Fibroblast of the conjunctiva (primary cell): ENCODE data around the gene HES6.
"Not testable (repeated sequence)": the region's sequence is repeated elsewhere in the genome, so short reads cannot be mapped to it uniquely, and the experiment has no call there.

Experiments used
- DNase-seq: peaks from one replicate; pipeline ENCODE4 v3.0.0-alpha.2; 2010; ENCODE audit warnings: low read depth

HES6 gene

DNA sequence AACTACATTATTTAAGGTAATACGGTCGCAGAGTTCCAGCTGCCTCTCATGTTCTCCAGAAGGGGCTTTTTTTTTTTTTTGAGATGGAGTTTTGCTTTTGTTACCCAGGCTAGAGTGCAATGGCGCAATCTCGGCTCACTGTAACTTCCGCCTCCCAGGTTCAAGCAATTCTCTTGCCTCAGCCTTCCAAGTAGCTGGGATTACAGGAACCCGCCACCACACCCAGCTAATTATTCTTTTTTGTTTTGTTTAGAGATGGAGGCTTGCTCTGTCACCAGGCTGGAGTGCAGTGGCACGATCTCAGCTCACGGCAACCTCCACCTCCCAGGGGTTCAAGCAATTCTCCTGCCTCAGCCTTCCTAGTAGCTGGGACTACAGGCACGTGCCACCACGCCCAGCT lies 33.6 kb upstream of the HES6 start:
- not testable (repeated sequence) for DNase-seq

DNA sequence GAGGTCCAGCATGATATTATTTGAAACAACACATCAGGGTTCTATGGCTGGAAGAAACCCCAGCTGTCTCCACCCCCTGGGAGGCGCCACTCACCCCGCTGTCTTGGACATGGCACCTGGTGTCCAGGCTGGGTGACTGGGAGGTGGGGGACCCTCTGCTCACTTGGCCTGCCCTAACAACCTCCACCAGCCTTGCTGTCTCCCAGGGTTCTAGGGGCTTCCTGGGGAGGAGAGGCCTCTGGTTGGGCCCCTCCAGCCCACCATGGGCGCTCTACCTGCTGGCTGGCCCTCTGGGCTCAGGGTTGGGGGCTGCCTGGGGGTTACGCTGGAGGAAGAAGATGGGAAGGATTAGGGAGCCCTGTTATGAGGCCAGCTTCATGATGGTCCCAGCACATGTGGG lies 32.3 kb upstream of the HES6 start:
- DNase-seq = no peak

DNA sequence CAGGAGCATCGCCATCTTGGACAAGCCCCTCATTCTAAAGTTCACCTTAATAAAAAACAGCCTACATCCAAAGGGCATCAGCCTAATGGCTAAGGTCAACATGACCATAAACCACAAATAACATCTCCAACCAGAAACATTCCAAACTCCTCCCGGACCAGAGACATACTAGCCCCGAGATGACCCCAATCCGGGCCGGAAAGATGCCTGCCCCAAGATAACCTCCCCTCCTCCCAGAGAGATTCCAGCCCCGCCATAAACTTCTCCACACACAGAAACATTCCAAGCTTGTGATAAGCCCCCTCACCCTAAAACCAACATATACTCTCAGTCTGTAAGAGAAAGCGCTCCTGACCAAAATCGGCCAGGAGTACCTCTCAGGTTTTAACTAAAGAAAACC lies 31.8 kb upstream of the HES6 start:
- not testable (repeated sequence) for DNase-seq

DNA sequence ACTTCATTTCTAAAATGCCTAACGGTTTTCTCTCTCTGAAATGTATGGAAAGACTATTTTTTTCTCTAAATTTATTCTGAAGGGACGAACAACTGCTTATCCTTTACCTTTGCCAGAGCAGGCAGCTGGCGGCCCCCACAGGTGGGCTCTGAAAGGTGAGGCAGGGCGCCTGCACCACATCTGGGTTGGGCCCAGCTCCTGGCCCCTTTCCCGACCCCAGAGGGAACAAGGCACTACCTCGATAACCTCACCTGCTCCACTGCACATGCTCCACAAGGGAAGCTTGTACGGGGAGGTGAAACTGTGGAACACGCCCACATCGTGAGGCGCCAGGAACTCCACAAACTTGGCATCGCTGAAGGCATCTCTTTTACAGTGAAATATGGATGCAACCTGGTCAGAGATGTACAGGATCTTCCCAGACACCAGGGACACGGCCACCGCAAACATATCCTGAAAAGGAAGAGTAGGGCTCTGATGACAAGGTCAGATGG lies 31.3 kb upstream of the HES6 start:
- DNase-seq = no peak

DNA sequence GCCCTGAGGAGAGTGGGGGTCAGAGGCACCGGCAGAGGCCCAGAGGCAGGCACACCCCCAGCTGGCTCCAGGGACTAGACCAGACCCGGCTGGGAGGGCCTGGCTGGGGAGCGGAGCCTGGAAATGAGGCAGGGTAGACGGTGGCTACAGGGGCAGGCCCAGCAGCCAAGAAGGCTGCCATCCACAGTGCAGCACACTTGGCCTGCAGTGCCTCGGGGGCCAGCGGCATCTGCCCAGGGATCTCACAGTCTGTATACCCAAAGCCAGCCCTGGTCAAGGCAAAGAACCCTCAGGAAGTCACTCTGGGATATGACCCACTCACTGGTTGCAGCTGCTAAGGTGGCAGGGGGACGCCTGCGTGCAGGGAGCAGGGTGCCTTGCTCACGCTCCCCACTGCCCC lies 30.8 kb upstream of the HES6 start:
- DNase-seq = no peak

DNA sequence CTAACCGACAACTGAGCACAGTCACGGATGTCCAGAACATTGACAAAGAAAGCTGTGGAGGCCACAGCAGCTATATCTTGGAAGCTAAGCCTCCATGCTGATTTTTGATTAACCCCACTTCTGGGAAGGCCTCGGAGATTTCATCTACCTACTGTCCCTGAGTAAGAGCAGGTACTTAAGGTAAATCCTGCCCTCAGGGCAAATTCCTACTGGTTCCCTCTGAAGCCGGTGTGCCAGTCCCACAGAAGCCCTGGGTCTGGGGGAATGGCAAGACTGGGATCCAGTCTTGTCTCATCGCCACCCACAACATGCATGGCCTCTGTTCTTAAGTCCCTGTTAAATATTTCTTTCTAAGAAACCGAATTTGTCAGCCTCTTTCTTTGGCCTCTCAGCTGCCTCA lies 29.9 kb upstream of the HES6 start:
- DNase-seq = no peak

DNA sequence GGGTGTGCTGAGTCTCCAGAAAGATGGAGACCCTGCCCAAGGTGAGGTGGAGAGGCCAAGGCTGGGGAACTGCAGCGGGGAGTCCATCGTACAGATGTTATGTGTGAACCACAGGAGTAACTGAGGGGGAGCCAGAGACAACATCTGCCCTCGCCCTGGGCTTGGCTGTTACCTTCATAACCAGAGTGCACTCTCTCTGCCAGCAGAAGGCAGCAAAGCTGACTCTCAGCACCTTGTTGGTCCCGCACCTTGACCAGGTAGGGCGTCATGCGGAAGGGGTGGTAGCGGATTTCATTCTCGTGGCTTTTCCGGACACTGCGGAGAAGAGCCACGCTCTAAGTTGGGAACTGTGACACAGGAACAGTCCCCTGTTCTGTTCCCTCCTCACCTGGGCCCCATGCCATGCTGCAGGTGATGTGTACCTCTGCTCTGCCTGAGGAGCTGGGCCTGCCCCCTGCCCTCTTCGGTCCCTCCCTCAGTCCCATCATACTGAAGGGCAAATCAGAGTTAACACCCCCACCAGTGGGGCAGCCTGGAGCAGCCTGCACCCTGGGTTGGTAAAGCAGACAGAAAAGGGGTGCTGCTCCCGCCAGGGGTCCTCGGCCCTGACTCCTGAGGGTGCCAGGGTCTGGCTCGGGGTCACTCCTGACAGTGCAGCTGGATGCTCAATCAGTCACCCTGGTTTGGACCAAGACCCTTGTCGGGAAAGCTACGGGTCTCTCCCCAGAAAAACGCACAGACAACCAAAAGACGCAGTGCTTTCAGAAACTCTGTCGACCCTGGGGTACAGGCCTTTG lies 28.2 kb upstream of the HES6 start:
- no peak for DNase-seq

DNA sequence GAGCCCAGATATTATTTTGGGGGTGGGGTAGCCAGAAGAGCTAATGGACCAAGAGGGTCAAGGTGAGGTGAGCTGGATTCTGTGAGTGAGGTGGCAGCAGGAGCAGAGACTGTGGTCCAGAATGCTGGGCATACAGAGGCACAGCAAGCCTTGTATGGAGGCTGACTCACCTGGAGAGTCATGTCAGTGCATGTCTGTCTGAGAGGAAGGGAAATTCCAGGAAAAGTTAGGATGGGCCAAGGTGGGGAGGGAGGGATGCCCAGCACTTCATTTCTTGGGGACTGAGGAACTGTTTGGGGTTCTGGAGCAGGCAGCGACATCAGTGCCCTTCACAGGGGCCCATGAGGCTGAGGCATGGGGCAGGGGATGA lies 27.5 kb upstream of the HES6 start:
- DNase-seq = no peak

DNA sequence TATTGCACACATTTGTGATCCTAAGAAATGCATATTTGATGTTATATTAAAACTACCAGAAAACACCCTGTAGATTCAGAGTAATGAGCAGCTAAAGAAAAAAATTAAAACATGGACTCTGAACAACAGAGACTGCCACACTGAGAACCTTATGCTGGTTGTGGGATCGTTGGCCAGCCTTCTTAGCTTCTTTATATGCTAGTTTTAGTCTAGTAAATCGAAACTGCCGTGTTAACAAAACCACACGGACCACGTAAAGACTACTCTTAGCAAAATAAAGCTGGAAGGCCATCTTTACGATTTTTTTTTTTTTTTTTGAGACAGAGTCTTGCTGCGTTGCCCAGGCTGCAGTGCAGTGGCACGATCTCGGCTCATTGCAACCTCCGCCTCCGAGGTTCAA lies 25.8 kb upstream of the HES6 start:
- DNase-seq = no peak

DNA sequence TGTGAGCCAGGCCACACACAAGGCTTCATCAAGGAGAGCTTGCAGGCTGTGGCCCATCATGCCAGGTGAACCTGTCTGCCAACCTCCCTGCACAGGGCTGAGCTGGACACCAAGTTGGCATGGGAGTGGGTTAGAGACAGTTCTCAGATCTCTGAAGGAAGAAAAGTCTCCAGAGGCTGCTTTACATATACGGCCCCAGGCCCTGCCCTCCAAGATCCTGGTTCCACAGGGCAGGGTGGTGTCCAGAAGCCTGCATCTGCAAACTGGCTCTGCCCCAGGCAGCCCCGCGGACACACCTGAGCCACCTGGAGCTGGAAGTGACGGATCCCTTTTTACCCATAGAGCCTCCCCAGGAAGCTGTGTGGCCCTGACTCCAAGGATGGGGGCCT lies 24.2 kb upstream of the HES6 start:
- no peak for DNase-seq

DNA sequence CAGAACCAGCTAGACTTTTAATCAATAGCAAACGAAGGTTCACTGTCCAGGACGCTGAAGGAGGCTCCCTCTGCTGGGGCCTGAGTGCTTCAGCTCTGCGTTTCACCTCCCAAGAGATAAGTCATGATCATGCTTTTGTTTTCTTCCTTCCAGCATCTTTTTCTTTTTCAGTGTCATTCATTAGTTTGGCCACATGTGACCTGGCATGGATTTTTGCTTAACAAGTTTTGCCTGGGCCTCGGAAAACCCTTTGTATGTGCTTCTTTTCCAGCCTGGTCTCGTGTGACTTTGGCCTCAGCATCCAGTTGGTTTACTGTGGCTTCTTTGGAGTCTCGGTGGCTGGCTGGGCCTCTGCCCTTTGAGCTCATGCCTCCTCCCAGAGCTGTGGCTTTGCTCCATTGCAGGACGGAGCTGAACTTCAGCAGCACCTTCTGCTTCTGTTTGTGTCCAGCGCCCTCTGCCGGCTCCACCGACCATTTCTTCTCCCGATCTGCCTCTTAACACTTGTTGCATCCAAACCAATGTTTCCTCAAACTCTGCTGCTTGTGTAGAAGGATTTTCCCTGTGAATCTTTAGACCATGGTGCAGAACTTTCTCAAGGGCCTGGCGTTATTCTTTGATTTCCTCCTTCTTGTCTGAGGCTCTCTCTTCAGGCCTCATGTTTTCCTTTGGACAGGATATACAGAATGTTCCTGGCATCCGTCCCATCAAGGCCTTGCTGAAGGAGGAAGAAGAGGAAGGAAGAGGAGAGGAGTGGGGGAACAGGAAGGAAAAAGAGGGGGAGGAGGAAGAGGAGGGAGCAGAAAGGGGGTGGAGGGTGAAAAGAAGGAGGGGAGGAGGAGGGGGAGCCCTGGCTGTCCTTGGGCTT lies 23.6 kb upstream of the HES6 start:
- peak; percentile 93 for DNase-seq

DNA sequence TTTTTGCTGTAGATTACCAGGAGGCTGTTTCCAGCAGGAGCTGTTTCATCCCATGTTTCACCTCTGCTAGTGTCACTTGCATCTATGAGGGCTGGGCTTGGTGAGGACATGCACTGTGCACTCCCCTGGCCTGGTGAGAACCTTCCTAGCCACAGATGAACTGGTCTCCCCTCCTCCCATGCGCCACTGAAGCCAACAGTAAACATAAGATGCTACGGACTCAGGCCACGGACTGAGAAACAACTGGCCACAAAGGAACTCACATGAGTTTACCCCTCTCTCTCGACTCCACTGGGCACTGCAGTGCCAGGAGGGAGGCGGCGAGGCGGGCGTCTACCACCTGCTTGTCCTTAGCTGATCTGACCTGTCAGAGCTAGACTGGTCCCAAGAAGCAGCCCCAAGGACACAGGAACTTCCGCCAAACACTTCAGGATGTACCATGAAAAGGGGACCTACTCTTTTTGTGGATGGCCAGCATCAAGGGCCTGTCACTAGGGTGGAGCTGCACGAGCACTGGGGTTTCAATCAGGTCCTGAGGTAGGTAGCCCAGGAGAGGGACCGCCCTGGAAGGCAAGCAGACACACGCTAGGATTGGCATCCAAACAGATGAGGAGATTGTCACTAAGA lies 22.8 kb upstream of the HES6 start:
- DNase-seq = no peak

DNA sequence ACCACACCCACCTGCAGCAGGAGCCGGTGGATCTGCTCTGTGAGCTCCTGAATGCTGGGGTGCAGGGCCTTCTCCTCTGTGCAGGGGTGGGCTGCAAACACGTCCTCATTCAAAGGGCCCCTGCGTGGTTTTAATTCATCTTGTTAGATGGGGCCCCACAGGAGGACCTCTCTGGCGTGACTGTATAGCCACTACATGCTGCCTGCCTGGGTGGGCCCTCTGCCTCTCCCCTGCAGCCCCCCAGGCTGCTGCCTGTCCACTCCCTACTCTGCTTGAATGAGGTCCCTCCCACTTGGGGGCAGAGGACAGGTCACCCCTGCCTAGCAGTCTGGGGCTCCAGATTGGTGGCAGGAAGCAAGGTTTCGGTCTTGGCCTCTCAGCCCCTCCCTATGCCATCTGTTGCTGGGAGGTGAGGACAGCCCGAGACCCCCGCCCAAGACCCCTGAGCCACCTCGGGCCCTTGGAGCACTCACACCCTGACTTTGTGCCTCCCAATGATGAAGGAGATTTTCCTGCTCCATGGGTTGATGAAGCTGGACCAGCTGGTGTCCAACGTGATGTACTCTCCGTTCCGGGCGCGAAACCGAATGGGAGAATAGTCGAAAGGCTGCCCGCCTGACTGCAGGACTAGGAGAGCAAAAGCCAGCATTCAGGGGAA lies 22.0 kb upstream of the HES6 start:
- no peak for DNase-seq

DNA sequence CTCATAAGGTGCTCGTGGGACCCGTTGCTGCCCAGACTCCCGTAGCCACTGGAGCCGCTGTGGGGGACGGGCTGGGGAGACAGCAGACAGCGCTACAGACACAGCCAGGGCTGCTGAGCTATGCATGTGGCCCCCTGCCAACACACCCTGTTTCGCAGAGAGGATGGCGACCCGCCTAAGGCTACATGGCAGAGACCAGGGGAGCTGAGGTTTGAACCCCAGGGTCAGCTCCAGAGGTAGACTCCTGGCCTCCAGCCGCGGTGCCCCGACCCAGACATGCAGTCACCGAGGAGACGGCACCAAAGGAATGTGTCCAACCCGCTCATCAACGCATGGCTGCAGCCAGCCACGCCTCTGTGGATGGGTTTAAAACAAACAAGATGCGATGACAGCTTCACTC lies 21.0 kb upstream of the HES6 start:
- DNase-seq = no peak

DNA sequence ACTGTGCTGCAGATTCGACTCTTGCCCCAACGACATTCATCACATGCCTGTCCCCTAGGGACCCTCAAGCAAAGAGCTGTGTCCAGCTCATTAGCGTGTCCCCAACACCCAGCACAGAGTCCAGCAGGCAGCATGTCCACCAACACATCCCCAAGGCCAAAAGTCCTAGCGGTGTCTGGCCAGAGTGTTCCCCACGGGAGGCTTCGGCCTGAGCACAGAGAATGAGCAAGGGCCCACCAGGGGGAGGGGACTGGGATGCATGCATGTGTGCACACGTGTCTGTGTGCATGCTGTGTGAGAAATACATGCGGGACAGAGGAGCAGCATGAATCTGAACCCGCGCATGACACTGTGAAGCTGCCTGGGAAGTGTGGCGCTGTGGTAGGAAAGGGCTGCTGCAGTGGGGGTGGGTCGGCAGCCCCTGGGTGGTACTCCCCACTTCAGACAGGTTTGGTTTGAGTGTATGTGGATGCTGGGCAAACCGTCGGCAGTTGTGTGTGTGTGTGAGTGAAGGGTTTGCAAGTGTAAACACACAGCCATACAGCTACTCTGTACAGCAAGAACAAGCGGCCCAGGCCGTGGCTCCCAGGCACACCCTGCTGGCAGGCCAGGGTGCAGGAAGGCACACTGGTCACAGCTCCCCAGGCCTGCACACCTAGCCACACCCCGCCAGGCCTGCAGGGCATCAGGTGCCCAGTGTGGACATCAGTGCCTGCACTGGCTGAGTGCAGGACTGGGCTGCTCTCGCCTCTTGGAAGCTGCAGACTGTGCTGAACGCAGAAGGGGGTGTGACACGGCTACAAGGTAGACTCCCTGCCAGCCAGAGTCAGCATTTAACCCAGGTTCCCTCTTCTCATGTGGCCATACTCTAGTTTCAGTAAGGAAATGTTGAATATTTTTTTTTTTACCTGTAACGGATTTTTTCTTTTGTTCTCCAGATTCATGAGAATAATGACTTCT lies 19.5 kb upstream of the HES6 start:
- DNase-seq = no peak

DNA sequence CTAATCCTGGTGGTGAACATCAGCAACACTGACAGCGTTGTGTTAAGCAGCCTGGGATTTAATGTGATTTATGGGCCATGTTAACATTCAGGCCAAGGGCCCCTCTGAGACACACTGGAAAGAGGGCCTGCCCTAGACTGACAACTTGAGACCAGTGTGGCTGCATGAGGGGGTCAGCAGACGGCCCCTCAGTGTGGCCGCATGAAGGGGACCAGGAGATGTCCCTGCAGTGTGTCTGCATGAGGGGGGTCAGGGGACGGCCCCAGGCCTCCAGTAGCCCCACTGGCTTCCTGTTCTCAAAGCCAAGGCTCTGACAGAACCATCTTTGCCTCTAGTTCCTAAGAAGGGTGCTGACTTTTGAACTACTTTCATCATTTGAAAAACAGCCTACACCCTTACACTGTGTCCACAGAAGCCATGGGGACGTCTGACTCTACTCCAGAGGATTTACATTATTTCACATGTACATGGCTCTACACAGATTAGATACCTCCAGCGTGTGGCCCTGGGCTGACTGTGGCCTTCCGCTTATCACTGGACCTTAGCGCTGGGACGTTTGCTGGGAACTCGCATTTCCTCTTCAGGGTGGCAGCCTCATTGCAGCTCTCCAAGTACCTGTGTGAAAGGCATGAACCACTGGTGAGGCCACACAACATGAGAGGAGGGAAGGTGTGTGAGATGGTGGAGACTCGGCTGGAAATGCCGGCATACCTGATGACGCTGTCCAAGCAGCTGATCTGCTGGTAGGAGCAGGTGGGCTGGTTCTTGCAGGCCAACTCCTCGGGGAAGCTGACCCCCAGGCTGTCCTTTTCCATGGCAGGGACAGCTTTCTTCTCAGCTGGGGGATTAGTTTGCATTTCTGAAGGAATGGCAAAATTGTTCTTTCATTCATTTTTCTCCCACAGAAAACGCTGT lies 18.2 kb upstream of the HES6 start:
- DNase-seq = no peak

DNA sequence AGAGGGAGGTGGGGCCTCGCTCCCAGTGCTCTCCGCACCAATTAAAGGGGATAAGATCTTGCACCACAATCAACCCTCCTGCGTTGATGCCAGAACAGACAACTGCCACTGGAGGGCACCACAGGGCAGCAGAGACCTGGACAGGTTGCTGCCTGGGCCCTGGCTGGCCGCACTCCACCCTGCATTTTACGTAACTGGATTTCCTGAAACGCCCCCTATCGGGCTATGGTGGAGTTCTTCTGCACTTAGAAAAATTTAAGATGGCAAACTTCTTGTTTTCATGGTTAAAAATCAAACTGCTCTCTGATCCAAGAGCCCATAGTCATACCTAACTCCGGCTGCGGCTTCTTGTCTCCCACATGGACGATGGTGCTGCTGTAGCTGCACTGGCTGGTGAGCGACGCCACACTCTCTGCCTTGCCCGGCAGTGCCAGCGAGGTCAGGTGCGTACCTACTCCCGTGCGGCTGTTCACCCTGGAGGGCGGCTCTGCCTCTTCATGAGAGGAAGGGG lies 16.8 kb upstream of the HES6 start:
- peak; percentile 67 for DNase-seq

DNA sequence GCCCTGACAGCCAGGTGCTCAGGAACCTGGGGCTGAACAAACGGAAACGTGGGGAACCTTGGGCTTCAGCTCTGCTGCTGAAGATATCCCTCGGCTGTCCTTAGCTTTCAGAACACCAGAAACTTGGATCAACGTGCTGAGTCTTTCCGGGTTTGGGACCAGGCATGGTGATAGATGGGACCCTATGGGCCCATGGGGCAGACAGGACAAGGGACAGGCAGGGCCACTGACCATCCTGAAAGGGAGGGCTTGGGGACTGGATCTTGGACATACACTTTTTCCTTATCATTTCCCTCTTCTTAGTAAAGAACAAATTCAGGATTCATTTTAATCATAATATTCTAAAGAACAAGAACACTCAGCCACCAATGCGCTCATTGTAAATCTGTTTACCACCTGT lies 16.3 kb upstream of the HES6 start:
- no peak for DNase-seq

DNA sequence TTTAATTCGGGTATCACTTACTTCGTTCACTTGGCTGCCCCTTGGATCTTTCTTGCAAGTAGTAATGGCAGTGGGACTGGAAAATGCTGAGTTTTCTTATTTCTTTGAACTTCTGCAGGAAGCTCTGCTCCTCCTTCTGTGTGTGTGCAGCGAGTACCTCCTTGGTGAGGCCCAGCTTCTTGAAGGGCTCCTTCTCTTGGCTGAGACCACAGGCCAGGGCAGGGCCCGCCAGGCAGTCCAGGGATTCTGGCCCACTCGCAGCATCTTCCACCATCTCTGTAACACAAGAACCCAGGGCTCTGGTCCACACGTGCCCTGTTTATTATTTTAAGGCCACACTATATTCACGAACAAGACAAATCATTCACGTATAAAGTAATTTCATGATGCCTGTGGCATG lies 15.8 kb upstream of the HES6 start:
- DNase-seq = no peak

DNA sequence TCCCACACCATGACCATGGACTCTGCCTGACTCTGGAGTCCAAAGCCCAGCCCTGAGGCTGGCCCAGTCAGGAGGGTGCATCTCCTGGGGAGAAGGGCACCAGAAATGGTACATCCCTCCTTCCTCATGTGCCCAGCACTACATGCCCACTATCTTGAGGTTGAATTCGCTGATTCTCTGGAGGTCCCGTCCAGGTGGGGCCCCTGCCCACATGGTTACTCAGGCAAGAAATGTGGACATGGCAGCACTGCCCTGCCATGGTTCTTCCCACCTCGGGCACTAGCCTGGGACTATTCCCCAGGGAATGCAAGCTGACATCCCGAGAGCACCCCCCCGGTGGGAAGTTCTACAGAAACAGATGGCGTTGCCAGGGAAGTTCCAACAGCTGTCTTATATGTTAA lies 15.3 kb upstream of the HES6 start:
- no peak for DNase-seq
